HepG2 (cell line): Measurements from ENCODE around the gene SLA2. TPM values are rescaled to one million over a fixed set of nuclear protein-coding genes. Genes with fewer than 3 reads are reported as not detected.
A peak's percentile ranks its signal among the peaks of the same experiment; 100 is the strongest.

Experiments
- ATAC-seq: fragments of 200-7000 bp; cut with Tn5 transposase; 3 replicates; pipeline ENCODE4 v1.9.1; 2020; ENCODE audit warnings: mild to moderate bottlenecking, moderate library complexity
- BruUV-seq: library from RNA; stranded (reverse); fragments of 400-500 nt; replicated peaks from 2 replicates; lab custom pipeline; 2021; lab: Mats Ljungman, UMichigan
- CTCF ChIA-PET: fragments of 300-600 bp; formaldehyde crosslinking; extraction: SDS; loops from one replicate; lab custom pipeline; 2021; ENCODE audit warnings: low total read pairs, inconsistent platforms, low intra/inter-chr PET ratio; lab: Yijun Ruan, JAX
- POLR2A ChIA-PET: fragments of 350-600 bp; sonication (Branson Sonifier 250); formaldehyde crosslinking; loops from one replicate; lab custom pipeline; 2020; ENCODE audit warnings: antibody characterized with exemption, inconsistent platforms; lab: Yijun Ruan, JAX
- DNase-seq: peaks from one replicate; pipeline ENCODE4 v3.0.0-alpha.2; 2015; ENCODE audit warnings: low spot score
- FAIRE-seq: peaks from 3 replicates; lab custom pipeline; 2011; peaks lifted over from hg19 to GRCh38; lab: Jason Lieb, UNC
- H2AFZ ChIP-seq: one replicate; pipeline ENCODE4 v1.6.1; 2011; ENCODE audit warnings: low read length, inconsistent platforms
- H3K27ac ChIP-seq: fragments of 300-600 bp; 3 replicates; pipeline ENCODE4 v1.8.0; 2011; ENCODE audit warnings: mixed run types, mild to moderate bottlenecking, mixed read lengths, low read length, inconsistent platforms; ENCODE audit not compliant: insufficient read depth; ENCODE audit errors: extremely low read length
- H3K27me3 ChIP-seq, 2 experiments: fragments of 200-600 bp in 1 of 2; 2 replicates in 1 of 2; 3 replicates in 1 of 2; pipeline versions ENCODE4 v1.6.0 to v1.8.0; 2011; ENCODE audit warnings: low read length in 2 of 2, mild to moderate bottlenecking in 2 of 2, moderate library complexity in 2 of 2, inconsistent platforms in 1 of 2; ENCODE audit not compliant: insufficient read depth in 2 of 2, control insufficient read depth in 1 of 2
- H3K36me3 ChIP-seq, 2 experiments: fragments of 200-600 bp in 1 of 2; replicated peaks in 1 of 2; 2 replicates in 1 of 2; 3 replicates in 1 of 2; pipeline versions ENCODE4 v1.5.1 to v1.8.0; 2011; ENCODE audit warnings: low read length in 2 of 2, inconsistent platforms in 1 of 2; ENCODE audit not compliant: insufficient read depth in 2 of 2, control insufficient read depth in 1 of 2
- H3K4me1 ChIP-seq: 2 replicates; pipeline ENCODE4 v1.5.1; 2012; ENCODE audit warnings: low read length, inconsistent platforms; ENCODE audit not compliant: insufficient read depth
- H3K4me2 ChIP-seq: 2 replicates; pipeline ENCODE4 v1.6.0; 2011; ENCODE audit warnings: low read depth, low read length, inconsistent platforms
- H3K4me3 ChIP-seq, 3 experiments: fragments of 200-600 bp in 1 of 3; sonication (generic), shearing (Covaris generic) in 1 of 3; replicated peaks in 1 of 3; 2 replicates each; pipeline ENCODE4 v1.5.1; 2011 to 2016; ENCODE audit warnings: low read length in 3 of 3, inconsistent platforms in 2 of 3, low read depth in 2 of 3, mild to moderate bottlenecking in 2 of 3, control low read depth in 1 of 3, mixed read lengths in 1 of 3; ENCODE audit not compliant: insufficient read depth in 1 of 3
- H3K79me2 ChIP-seq: one replicate; pipeline ENCODE4 v1.6.1; 2011; ENCODE audit warnings: low read length, inconsistent platforms; ENCODE audit not compliant: insufficient read depth
- H3K9ac ChIP-seq: 2 replicates; pipeline ENCODE4 v1.6.0; 2011; ENCODE audit warnings: mild to moderate bottlenecking, low read depth, low read length, inconsistent platforms; ENCODE audit not compliant: insufficient read depth
- H3K9me3 ChIP-seq: 2 replicates; pipeline ENCODE4 v1.5.1; 2012; ENCODE audit warnings: mild to moderate bottlenecking, low read length
- H4K20me1 ChIP-seq: 2 replicates; pipeline ENCODE4 v1.6.0; 2011; ENCODE audit warnings: inconsistent platforms, mild to moderate bottlenecking, low read length, moderate library complexity; ENCODE audit not compliant: insufficient read depth
- ATF1 ChIP-seq: IDR thresholded peaks from 2 replicates; pipeline ENCODE4 v1.6.1; 2016; ENCODE audit warnings: mild to moderate bottlenecking, control low read depth
- ATF4 ChIP-seq, 2 experiments: fragments of 450-650 bp in 1 of 2; sonication (generic) in 1 of 2; formaldehyde crosslinking; IDR thresholded peaks; 2 replicates each; pipeline versions ENCODE4 v1.5.0 to v1.8.0; 2020 to 2022; ENCODE audit warnings: mild to moderate bottlenecking in 1 of 2, missing genetic modification reagents in 1 of 2
- CEBPB ChIP-seq: IDR thresholded peaks from 2 replicates; pipeline ENCODE4 v1.6.1; 2011; ENCODE audit warnings: low read depth, low read length, improper control_type of control experiment, borderline replicate concordance
- CREB1 ChIP-seq, 2 experiments: fragments of 450-650 bp in 1 of 2; IDR thresholded peaks; 2 replicates each; pipeline ENCODE4 v1.6.1; 2016 to 2017; ENCODE audit warnings: control low read depth in 1 of 2, mild to moderate bottlenecking in 1 of 2, missing compliant biosample characterization in 1 of 2, missing genetic modification characterization in 1 of 2
- EP300 ChIP-seq, 3 experiments: sonication (generic) in 1 of 3; formaldehyde crosslinking in 1 of 3; IDR thresholded peaks; 2 replicates each; pipeline versions ENCODE4 v1.5.1 to v1.6.1; 2011 to 2020; ENCODE audit warnings: low read depth in 2 of 3, low read length in 2 of 3, borderline replicate concordance in 1 of 3, improper control_type of control experiment in 1 of 3, mild to moderate bottlenecking in 1 of 3, missing genetic modification reagents in 1 of 3, moderate library complexity in 1 of 3
- FOXA3 ChIP-seq: IDR thresholded peaks from 2 replicates; pipeline ENCODE4 v1.6.1; 2016; ENCODE audit warnings: missing genetic modification reagents, missing compliant biosample characterization
- NBN ChIP-seq: fragments of 450-650 bp; conservative IDR thresholded peaks from 2 replicates; pipeline ENCODE4 v1.6.1; 2017
- SOX13 ChIP-seq, 3 experiments: fragments of 450-650 bp in 1 of 3; sonication (generic) in 1 of 3; formaldehyde crosslinking in 1 of 3; IDR thresholded peaks in 2 of 3; conservative IDR thresholded peaks in 1 of 3; 2 replicates each; pipeline versions ENCODE4 v1.5.0 to v1.6.1; 2016 to 2020; ENCODE audit warnings: antibody characterized with exemption in 1 of 3, mild to moderate bottlenecking in 1 of 3, missing compliant biosample characterization in 1 of 3, missing genetic modification reagents in 1 of 3, moderate library complexity in 1 of 3
- YEATS4 ChIP-seq: sonication (generic); formaldehyde crosslinking; IDR thresholded peaks from 2 replicates; pipeline ENCODE4 v1.4.0; 2020; ENCODE audit warnings: missing genetic modification reagents, borderline replicate concordance
- ZHX2 ChIP-seq, 2 experiments: sonication (generic) in 1 of 2; formaldehyde crosslinking in 1 of 2; IDR thresholded peaks; 2 replicates each; pipeline versions ENCODE4 v1.6.1 to v1.9.0; 2014 to 2022; ENCODE audit warnings: antibody characterized with exemption in 1 of 2, borderline replicate concordance in 1 of 2, inconsistent platforms in 1 of 2, low read depth in 1 of 2, missing genetic modification reagents in 1 of 2
- ZNF329 ChIP-seq: sonication (generic); formaldehyde crosslinking; IDR thresholded peaks from 2 replicates; pipeline ENCODE4 v1.9.0; 2021; ENCODE audit warnings: low read depth, mild to moderate bottlenecking, missing genetic modification reagents
- ZNF597 ChIP-seq: sonication (generic); formaldehyde crosslinking; IDR thresholded peaks from 2 replicates; pipeline ENCODE4 v1.5.0; 2020; ENCODE audit warnings: missing genetic modification reagents
- WGBS: methylation state at CpG from one replicate; pipeline ENCODE4 v1.1.6; 2017; ENCODE audit warnings: low lambda C conversion rate; 5-methylcytosine and 5-hydroxymethylcytosine counted together
- in situ Hi-C: cut with HindIII; loops from 2 replicates; pipeline ENCODE4 v1.10.0; 2017; ENCODE audit warnings: low pct_unique_long_range_greater_than_20kb; ENCODE audit not compliant: extremely low pct_ligation_motif_present
- intact Hi-C: fragments of 100-400 bp; cut with micrococcal nuclease; formaldehyde crosslinking; loops from one replicate; pipeline ENCODE4 v1.10.0; 2022; ENCODE audit not compliant: unreplicated experiment
- polyA plus RNA-seq, 8 experiments: library from polyadenylated mRNA; depleted of rRNA in 3 of 8; stranded (reverse) in 7 of 8; unstranded in 1 of 8; fragments of >200 nt; fragmentation: Illumina TruSeq in 4 of 8; extraction: Trizol in 4 of 8; gene quantifications; 2 replicates each; pipeline versions ENCODE4 v1.2.1 to v1.2.3, GENCODE V29; 2011 to 2016; ENCODE audit warnings: low read depth in 4 of 8, missing spikeins in 1 of 8, mixed read lengths in 1 of 8; ENCODE audit not compliant: insufficient read depth in 1 of 8
- total RNA-seq, 5 experiments: library from RNA; depleted of rRNA; stranded (reverse); fragments of >200 nt; fragmentation: Illumina TruSeq; extraction: Trizol; gene quantifications; 2 replicates each; pipeline ENCODE4 v1.2.3, GENCODE V29; 2016; ENCODE audit warnings: low read depth in 1 of 5

The SLA2 gene
- total and polyA plus RNA-seq, 2 of the 13 experiments (the other 11 are each of a cell fraction or from before 2014, with no cell fraction given), result 1.6 to 3.6 TPM

GRCh38 chr20:36628076-36628475 lies 17.9 kb downstream of the SLA2 start:
- Histone ChIP-seq H3K27me3 (no peaks in the 10 kb centered on the region), H3K27ac (no peak overlapping the region), H3K9ac (no peak overlapping the region), H3K4me1 (peaks cover 48% of the 10 kb centered on the region), H3K9me3 (no peaks in the 10 kb centered on the region), H2AFZ (no peak overlapping the region), H4K20me1 (no peaks in the 10 kb centered on the region), H3K79me2 (no peaks in the 10 kb centered on the region), H3K4me3 (no peak overlapping the region), H3K36me3 (no peaks in the 10 kb centered on the region), H3K4me2 (no peak overlapping the region)
- no TSS peak for BruUV-seq
- POLR2A ChIA-PET, result interaction anchor here (0.9 to 2.4 kb wide), 4 partner anchors 11 to 118 kb away, joined by 3 to 11 read pairs (median 3); partner anchors contain the start of genes NDRG3 and RAB5IF
- in situ Hi-C loops, result no loop called here
- CTCF ChIA-PET, result no interaction called here
- peak; percentile 60 for DNase-seq
- no peak for ATAC-seq
- no peak for FAIRE-seq
- WGBS, result 68% methylated on average over 7 of the region's 7 CpGs
- intact Hi-C loops, result no loop called here
- TF ChIP-seq CEBPB (peak; percentile 89), FOXA3 (peak; percentile 33), EP300 (IDR thresholded peaks at IDR 0.05; ENCODE audit: low read depth in 2 of 2, low read length in 2 of 2) (no peak), EP300 (CRISPR knock-in tag; IDR thresholded peaks at IDR 0.05; ENCODE audit: borderline replicate concordance) (0 out of 2 replicates have a peak, but pooled peaks have one; percentile 22), ZNF597 (CRISPR knock-in tag) (no peak), ATF1 (CRISPR knock-in tag) (0 out of 2 replicates have a peak, but pooled peaks have one; percentile 35), ZNF329 (CRISPR knock-in tag) (no peak), ATF4 (CRISPR knock-in tag; IDR thresholded peaks at IDR 0.05) (0 out of 4 replicates have a peak, but pooled peaks of 1 of the 2 experiments have one; percentile 24), CREB1 (IDR thresholded peaks at IDR 0.05) (peak; percentile 98), CREB1 (CRISPR knock-in tag; IDR thresholded peaks at IDR 0.05) (no peak; the same call in none of the 2 replicates), NBN (no peak), YEATS4 (CRISPR knock-in tag) (0 out of 2 replicates have a peak, but pooled peaks have one; percentile 1), ZHX2 (IDR thresholded peaks at IDR 0.05; ENCODE audit: low read depth) (0 out of 2 replicates have a peak, but pooled peaks have one; percentile 15), ZHX2 (CRISPR knock-in tag; IDR thresholded peaks at IDR 0.05; ENCODE audit: borderline replicate concordance) (no peak), SOX13 (IDR thresholded peaks at IDR 0.05) (no peak), SOX13 (CRISPR knock-in tag; conservative IDR thresholded peaks at IDR 0.05 in 1 of 2, IDR thresholded peaks at IDR 0.05 in 1 of 2) (peak in 1 of 2 experiments; percentile 45; a peak in 1 of 4 replicates)
